ENCODE data around the gene DNAJB14.

The DNAJB14 gene

DNA sequence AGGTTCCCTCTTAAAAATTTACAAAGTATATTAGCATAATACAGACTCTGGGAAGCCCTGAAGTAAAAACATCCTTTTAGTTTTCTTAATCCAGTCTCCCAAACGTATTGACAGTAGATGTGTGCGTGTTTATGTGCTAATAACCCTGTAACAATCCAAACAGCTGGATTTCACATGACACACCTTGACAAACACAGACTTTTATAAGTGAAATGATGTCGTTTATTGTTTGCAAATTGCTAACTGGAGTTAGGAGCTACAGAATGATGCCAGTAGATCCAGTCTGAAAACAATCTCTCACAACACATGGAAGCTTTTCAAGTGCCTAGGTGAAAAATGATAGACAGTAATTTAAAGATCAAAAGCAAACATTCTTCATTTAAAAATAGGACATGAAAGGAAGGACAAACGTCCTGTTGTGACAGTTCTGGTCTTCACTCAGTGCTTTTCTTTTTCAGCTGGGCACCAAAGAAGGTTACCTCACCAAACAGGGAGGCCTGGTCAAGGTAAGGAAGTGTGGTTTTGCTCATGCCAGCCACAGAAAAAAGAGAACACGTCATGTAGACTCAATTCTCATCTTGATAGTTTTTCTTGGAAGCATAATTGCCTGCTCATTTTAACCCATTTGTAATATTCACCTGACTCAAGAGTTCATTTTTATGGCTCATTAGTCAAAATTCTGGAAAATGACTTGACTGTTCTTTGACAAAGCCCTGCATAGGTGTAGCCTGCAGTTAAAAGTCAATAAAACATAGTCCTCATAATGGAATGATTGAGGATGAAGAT is 85.1 kb downstream of the DNAJB14 start:
- DNase-seq: no peak

DNA sequence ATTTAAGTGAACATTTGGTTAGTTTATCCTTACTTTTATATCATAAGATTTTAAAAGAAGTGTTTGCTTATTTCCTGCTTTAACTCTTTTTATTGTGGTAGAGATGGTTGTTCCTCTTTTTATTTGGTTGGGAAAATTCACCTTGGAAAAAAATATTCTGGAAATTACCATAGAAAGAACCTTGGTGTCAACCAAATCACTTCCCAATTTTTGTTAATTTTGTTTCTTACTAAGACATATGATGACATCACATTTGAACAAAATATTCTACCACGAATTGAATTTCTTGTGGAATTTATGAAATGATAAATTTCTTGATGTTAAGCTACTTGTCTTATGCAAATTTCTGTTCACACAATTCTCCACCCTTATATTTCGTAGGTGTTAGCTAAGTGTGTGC is 85.9 kb downstream of the DNAJB14 start:
- no peak for DNase-seq

DNA sequence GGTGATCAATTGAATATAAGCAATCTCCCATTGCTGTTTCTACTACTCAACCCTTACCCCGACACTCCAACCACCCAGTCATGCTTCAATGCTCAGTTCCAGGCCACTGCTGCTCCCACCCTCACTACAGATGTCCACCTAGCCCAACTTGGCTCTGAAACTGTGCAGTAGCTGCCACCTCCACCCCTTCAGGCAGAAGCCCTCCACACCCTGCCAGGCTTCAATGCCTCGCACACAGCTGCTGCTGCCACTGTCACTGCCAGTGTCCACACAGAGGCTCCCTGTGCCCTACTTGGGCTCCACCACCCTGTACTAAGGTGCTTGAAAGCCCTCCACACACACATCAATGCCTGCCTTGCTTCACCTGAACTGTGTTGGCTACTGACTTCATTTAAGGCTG is 86.8 kb downstream of the DNAJB14 start:
- DNase-seq: no peak

DNA sequence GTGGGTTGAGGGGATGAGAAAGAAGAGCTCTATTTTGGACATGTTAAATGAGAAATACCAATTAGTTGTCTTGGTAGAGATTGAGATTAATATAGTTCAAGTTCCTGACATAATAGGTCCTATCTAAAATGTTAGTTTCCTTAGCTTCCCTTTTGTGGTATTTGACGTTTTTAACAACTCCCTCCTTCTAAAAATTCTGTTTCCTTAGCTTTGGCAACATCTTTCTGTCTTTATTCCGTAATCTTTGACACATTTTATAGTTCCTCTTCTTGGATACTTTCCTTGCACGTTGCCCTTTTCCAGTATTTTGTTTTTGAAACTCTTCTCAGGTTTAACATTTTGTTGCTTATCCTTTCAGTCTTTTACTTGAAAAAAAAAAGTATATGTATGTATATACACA is 89.1 kb downstream of the DNAJB14 start:
- DNase-seq: no peak

DNA sequence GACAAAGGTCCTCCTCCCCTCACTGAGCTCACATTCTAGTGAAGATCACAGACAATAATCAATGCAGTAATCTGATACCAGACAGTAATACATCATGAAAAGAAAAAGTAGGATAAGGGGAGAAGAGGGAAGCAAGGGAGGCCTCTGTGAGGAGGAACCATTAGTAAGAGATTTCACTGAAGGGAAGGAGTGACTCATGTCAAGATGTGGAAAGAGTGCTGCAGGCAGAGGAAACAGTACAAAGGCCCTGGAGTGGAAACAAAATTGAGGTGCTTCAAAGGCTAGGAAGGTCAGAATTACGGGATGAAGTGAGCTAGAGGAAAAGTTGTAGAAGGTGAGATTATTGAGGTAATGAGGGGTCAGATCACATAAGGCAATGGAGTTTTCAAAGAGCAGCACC is 90.3 kb downstream of the DNAJB14 start:
- no peak for DNase-seq

DNA sequence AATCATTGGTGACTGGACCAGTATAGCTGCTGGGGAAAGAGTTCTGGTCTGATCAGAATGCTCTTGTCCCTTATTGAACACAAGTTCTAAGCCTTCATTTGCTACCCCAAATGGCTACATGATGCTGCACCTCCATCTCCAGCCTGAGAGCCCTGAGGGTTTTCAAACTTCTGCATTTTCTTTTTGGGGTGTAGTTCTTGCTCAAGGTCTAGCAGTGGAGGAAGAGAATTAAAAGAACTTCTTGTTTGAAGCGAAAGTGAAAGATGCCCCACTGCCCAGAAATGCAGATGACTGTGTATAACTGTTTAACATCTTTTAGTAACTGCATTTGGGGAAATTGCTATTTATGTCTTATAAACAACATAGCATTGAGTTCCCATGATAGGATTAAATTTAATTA is 90.7 kb downstream of the DNAJB14 start:
- no peak for DNase-seq

DNA sequence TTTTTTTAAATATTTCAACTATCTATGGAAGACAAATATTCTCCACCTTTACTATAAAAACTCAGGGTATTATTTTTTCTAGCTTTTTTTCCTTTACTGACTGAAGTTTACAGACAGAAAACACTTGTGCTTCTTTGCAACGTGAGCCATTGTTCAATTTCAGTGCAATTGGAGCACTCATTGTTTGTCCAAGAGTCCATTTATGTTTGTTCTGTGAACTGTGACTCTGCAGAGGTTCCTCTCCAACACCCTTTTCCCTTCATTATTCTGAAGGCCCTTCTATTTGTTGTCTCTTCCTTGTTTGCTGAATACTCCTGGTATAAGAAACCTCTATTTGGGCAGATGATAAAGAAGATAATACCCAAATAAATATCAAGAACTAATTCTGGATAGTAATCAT is 92.4 kb downstream of the DNAJB14 start:
- no peak for DNase-seq

DNA sequence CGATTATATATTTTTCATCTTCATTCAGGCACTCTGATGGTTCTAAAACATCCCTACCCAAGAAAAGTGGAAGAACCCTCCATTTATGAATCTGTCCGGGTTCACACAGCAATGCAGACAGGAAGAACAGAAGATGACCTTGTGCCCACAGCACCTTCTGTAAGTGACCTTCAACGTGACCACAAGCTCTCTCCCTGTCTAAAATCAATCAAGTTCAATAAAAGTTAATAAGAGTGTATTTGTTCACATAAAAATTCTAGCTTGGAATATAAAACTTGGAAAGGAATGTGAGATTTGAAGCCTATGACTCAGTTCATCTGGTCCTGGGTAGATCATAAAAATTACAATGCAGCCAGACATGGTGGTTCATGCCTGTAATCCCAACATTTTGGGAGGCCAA is 93.2 kb downstream of the DNAJB14 start:
- no peak for DNase-seq

DNA sequence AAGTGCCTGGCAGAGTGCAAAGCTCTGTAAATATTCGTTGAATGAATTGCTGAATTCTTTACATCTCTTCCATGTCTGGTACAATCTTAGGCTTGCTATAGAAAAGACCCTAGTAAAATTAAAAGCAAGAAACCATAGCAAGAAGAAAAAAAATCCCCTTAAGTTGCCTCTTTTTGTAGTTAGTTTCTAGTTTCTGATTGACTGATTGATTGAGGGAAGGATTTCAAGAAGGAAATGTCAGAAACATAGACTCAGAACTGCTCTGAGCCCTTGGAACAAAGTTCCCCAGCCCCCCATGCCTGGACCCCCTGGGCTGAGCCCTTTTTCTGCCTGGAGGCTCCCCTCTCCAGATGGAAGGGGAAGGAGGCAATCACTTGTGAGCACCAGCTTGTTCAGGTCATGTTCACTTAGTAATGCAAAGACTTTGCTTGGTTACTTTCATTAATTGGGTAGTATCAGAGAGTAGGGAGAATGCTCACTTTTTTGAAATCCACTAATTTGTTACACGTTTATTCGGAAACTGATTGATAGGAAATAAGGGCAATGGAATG is 94.1 kb downstream of the DNAJB14 start:
- DNase-seq: peak; percentile 34

DNA sequence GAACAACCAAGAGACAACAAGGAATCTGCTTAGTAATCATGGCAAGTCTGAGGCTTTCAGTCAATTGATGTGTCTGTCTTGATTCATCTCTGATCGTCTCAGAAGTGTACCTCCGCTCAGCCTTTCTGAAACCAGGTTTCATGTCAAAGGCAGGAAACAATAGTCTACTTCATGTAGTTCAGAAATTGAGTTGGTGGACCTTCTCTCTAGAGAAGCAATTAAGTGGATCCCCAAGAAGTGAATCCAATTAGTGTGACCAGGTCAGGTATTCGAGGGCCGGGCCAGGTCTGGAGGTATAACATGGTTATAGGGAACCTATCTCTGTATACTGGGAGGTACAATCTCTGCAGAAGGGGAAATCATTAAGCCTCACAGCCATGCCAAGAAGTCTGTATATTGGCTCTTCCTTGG is 97.8 kb downstream of the DNAJB14 start:
- no peak for DNase-seq

DNA sequence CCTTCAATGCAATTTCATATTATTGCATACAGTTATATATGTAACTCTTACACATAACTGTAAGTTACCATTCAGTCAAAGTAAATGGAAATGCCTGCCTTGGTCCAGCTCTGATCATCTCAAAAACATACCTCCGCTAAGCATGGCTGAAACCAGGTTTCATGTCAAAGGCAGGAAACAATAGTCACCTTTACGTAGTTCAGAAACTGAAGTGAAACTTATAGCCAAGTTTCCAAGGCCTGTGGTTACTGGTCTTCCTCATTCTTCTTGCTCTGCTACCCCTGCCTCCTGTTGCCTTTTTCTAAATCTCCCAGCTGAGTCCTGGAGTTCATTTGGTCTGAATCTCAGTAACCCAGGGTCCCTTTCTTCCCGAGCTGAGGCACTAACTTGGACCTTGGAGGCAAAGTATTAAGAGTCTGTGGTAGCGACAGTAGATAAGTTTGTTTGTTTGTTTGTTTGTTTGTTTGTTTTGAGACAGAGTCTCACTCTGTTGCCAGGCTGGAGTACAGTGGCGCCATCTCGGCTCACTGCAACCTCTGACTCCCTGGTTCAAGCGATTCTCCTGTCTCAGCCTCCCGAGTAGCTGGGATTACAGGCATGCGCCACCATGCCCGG is 98.9 kb downstream of the DNAJB14 start:
- no peak for DNase-seq

DNA sequence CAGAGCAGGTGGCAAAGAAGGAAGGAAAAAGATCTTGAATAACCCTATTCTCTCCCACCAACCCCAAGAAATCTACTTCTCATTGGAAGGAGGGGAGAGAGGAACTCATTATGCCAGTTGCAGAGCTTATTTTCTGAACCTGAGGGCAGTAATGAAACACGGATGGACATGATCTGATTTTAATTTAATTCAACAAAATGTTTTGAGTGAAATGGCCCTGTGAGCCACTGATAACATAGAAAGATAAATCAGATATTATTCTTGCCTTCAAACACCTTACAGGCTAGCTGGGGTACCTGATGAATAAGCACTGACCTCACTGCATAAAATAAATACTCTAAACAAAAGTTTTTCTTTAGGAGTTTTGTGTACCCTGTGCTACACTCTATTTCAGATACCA is 99.5 kb downstream of the DNAJB14 start:
- DNase-seq: no peak

All from activated CD4-positive, CD25-positive, alpha-beta regulatory T cell treated with anti-CD3 and anti-CD28 coated beads, Interleukin-2, amount 50 U/mL, for 72 hours (primary cell).